Adrenal gland (tissue), 12 donors: ENCODE results near the gene HOXD9. TPM values are rescaled to one million over a fixed set of nuclear protein-coding genes. Genes with fewer than 3 reads are reported as not detected.

ENCODE experiments used
- DNase-seq, 7 donors: peaks; one replicate each; pipeline ENCODE4 v3.0.0-alpha.2; 2019 to 2020
- H3K27ac ChIP-seq, 5 donors: fragments of 200-600 bp; sonication (generic) in 4 of 5; 1 replicate in 3 of 5; 2 replicates in 2 of 5; pipeline versions ENCODE4 v1.5.1 to v1.8.0; 2016 to 2020; ENCODE audit warnings: mild to moderate bottlenecking in 1 of 5
- H3K27me3 ChIP-seq: fragments of 200-600 bp; 2 replicates; pipeline ENCODE4 v1.8.0; 2021
- H3K36me3 ChIP-seq, 2 donors: fragments of 200-600 bp; replicated peaks in 1 of 2; 1 replicate in 1 of 2; 2 replicates in 1 of 2; pipeline versions ENCODE4 v1.5.1 to v1.8.0; 2018 to 2022
- H3K4me1 ChIP-seq, 2 donors: fragments of 200-600 bp; replicated peaks in 1 of 2; 1 replicate in 1 of 2; 2 replicates in 1 of 2; pipeline versions ENCODE4 v1.5.1 to v1.8.0; 2018 to 2021
- H3K4me3 ChIP-seq, 4 donors: fragments of 200-600 bp; sonication (generic) in 3 of 4; one replicate each; pipeline ENCODE4 v1.5.1; 2016 to 2018
- H3K9me3 ChIP-seq, 3 donors: fragments of 200-600 bp; sonication (generic) in 1 of 3; replicated peaks in 1 of 3; 1 replicate in 2 of 3; 2 replicates in 1 of 3; pipeline versions ENCODE4 v1.5.1 to v1.8.0; 2016 to 2021
- CTCF ChIP-seq, 6 experiments: fragments of 450-650 bp in 4 of 6; fragments of 200-600 bp in 2 of 6; sonication (generic) in 1 of 6; IDR thresholded peaks; 1 replicate in 5 of 6; 2 replicates in 1 of 6; pipeline versions ENCODE4 v1.5.1 to v1.8.0; 2016 to 2021; ENCODE audit warnings: antibody characterized with exemption in 6 of 6, mild to moderate bottlenecking in 2 of 6, moderate library complexity in 1 of 6
- POLR2A ChIP-seq, 2 donors: fragments of 450-650 bp; IDR thresholded peaks; one replicate each; pipeline ENCODE4 v1.6.1; 2017; ENCODE audit warnings: antibody characterized with exemption in 2 of 2, mild to moderate bottlenecking in 2 of 2, moderate library complexity in 1 of 2
- WGBS, 4 donors: extraction: QIAGEN DNeasy Blood & Tissue Kit in 2 of 4; methylation state at CpG; one replicate each; pipeline versions ENCODE4 v1.1.5 to v1.1.7; 2013 to 2017; 5-methylcytosine and 5-hydroxymethylcytosine counted together
- intact Hi-C, 2 donors: fragments of 100-400 bp; cut with DNase I; formaldehyde crosslinking; loops; one replicate each; pipeline versions ENCODE4 v1.14.1 to v1.15.0; 2022 to 2023
- polyA plus RNA-seq, 3 donors: library from polyadenylated mRNA; stranded (reverse); fragments of 200-250 nt in 2 of 3; fragments of 350-450 nt in 1 of 3; fragmentation: Illumina TruSeq in 1 of 3; extraction: RNeasy Lipid Tissue Mini Kit (QIAGEN cat#74804) in 1 of 3; gene quantifications; one replicate each; pipeline ENCODE4 v1.2.3, GENCODE V29; 2013 to 2014
- total RNA-seq, 9 donors: library from RNA; depleted of rRNA in 4 of 9; stranded (reverse); fragments of >200 nt in 4 of 9; fragments of 120-200 nt in 1 of 9; fragmentation: NEBNext Ultra II Directional in 1 of 9; extraction: Animal tissue kit (Norgen Biotek cat#: 25700) in 1 of 9; gene quantifications; one replicate each; pipeline versions ENCODE4 v1.1.0 to v1.2.4, GENCODE V29; 2013 to 2023
- donor health status: healthy with polysubstance abuse.
- donor health status: Bipolar disorder and iron deficiency.
- donor health status: DM: yes; HTN: yes; CAD: no.
- donor health status: DM: no; HTN: no; CAD: no.
- donor health status: DM: no; HTN: no; CAD: no.
- donor health status: DM: yes; HTN: yes; CAD: no.

Gene HOXD9
- total and polyA plus RNA-seq, 12 donors = 2.4 to 35.6 (median 7.5) TPM

- Histone ChIP-seq H3K9me3 (no peaks in the 10 kb centered on the region), H3K27ac (peak overlapping the region in 2 of 5 donors; percentile 82 to 88), H3K27me3 (peaks cover 49% of the 10 kb centered on the region), H3K4me3 (peak overlapping the region in 2 of 4 donors; percentile 31 to 67), H3K4me1 (peaks cover 0 to 10% of the 10 kb centered on the region in 2 donors), H3K36me3 (no peaks in the 10 kb centered on the region)
- no peak for TF ChIP-seq POLR2A (IDR thresholded peaks at IDR 0.05)
- intact Hi-C loops = loop anchor here in 1 of 2 donors (5.0 to 10.0 kb wide), 2 partner anchors 516 to 693 kb away; no protein-coding TSS in a partner anchor
- WGBS, 4 donors = 27 to 55% (median 31%) methylated on average over 18 to 53 of the region's 53 CpGs
- DNase-seq = no peak
These were observed 1.1 kb upstream of the HOXD9 start for GRCh38 chr2:176121190-176122051.

- H3K4me1 ChIP-seq = peaks cover 0 to 14% of the 10 kb centered on the region in 2 donors
- peak overlapping the region in 4 of 5 donors; percentile 58 to 88 (median 79) for H3K27ac ChIP-seq
- no peaks in the 10 kb centered on the region for H3K36me3 ChIP-seq
- H3K4me3 ChIP-seq = peak overlapping the region in 2 of 4 donors; percentile 31 to 67
- H3K27me3 ChIP-seq = peaks cover 42% of the 10 kb centered on the region
- TF ChIP-seq CTCF (IDR thresholded peaks at IDR 0.05) (no peak), POLR2A (IDR thresholded peaks at IDR 0.05) (no peak)
- no peaks in the 10 kb centered on the region for H3K9me3 ChIP-seq
- no peak for DNase-seq
- WGBS, 4 donors = 1 to 4% (median 2%) methylated on average over 30 to 47 of the region's 47 CpGs
- intact Hi-C loops = loop anchor here in 1 of 2 donors (5.0 to 10.0 kb wide), 2 partner anchors 515 to 693 kb away; no protein-coding TSS in a partner anchor
These were observed 352 bp upstream of the HOXD9 start for GRCh38 chr2:176122052-176122682.

- no peak for TF ChIP-seq POLR2A (IDR thresholded peaks at IDR 0.05)
- no peak for TF ChIP-seq CTCF (IDR thresholded peaks at IDR 0.05)
- Histone ChIP-seq H3K36me3 (no peaks in the 10 kb centered on the region), H3K4me3 (peak overlapping the region; percentile 31 to 67 (median 52)), H3K9me3 (no peaks in the 10 kb centered on the region), H3K4me1 (peaks cover 0 to 17% of the 10 kb centered on the region in 2 donors), H3K27me3 (peaks cover 28% of the 10 kb centered on the region), H3K27ac (peak overlapping the region in 4 of 5 donors; percentile 58 to 88 (median 79))
- DNase-seq = no peak
- intact Hi-C loops = loop anchor here in 1 of 2 donors (5.0 to 10.0 kb wide), 2 partner anchors 514 to 691 kb away; no protein-coding TSS in a partner anchor
- WGBS, 4 donors = 16 to 19% (median 18%) methylated on average over 29 to 40 of the region's 40 CpGs
These were observed 1.0 kb downstream of the HOXD9 start for GRCh38 chr2:176123411-176124109.

- H3K36me3 ChIP-seq = no peaks in the 10 kb centered on the region
- intact Hi-C loops = loop anchor here in 1 of 2 donors (5.0 to 10.0 kb wide), 2 partner anchors 513 to 690 kb away; no protein-coding TSS in a partner anchor
- peaks cover 0 to 17% of the 10 kb centered on the region in 2 donors for H3K4me1 ChIP-seq
- H3K27ac ChIP-seq = peak overlapping the region in 1 of 5 donors; percentile 9
- DNase-seq = no peak
- H3K9me3 ChIP-seq = no peaks in the 10 kb centered on the region
- H3K4me3 ChIP-seq = peak overlapping the region in 2 of 4 donors; percentile 7 to 67
- 44 to 63% (median 54%) methylated on average over 20 to 34 of the region's 34 CpGs for WGBS, 4 donors
- no peak for TF ChIP-seq POLR2A (IDR thresholded peaks at IDR 0.05)
- peaks cover 20% of the 10 kb centered on the region for H3K27me3 ChIP-seq
These were observed 1.8 kb downstream of the HOXD9 start for GRCh38 chr2:176124110-176124946.
